Left hindlimb (tissue), 1 donor: ENCODE measurements around the gene DGCR8.
A peak's percentile ranks its signal among the peaks of the same experiment; 100 is the strongest.

Experiments used
- DNase-seq: peaks from one replicate; pipeline ENCODE4 v3.0.0-alpha.2; 2018

DGCR8 gene

DNA sequence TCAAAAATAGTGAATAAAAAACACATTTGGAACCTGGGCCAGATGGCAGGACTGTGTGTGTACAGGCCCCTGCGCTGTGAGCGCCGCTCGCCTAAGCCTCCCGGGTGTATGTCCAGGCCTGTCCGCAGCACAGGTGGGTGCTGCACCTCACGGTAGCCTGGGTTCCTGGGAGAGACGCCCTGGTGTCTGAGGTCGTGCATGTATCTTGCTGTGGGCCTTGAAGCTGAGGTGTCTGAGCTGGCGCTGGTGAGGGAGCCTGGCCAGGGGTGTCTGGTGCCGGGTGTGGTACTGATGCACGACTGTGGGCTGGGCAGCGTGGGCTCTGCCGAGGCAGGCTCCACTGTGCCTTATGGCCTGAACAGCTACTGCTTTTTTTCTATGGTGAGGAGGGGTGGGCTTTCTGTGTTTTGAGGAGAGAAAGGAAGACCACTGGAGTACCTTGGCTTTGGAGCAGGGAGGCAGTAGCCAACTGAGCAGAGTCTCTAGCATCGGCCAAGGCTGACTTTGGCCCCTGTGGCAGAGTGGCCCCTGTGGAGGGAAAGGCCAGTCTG lies 47.4 kb downstream of the DGCR8 start:
- DNase-seq, result no peak

DNA sequence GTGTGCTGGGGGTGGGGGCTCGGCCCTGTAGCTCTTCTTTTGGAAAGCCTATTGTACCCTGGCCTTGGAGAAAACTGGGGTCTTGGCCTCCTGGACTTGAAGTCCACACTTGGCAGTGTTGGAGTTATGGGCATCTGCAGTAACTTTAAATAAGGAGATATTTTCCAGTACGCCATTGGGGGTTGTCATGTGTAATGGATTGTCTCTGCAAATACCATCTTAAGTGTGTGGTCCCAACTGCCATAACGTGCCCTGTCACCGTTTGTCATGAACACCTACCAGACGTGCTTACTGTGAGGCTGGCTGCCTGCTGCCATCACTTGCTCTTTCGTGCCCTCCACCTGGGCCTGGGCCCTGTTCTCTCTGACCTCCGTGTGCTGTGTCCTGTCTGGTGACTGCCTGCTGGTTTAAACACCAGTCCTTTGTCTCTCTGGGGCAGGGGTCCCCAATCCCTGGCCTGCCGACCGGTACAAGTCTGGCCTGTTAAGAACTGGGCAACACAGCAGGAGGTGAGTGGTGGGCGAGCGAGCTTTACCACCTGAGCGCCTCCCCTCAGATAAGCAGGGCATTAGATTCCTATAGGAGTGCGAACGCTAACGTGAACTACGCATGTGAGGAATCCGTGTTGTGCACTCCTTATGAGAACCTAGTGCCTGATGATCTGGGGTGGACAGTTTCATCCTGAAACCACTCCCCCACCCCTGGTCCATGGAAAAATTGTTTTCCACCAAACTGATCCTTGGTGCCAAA lies 48.0 kb downstream of the DGCR8 start:
- DNase-seq, result no peak

DNA sequence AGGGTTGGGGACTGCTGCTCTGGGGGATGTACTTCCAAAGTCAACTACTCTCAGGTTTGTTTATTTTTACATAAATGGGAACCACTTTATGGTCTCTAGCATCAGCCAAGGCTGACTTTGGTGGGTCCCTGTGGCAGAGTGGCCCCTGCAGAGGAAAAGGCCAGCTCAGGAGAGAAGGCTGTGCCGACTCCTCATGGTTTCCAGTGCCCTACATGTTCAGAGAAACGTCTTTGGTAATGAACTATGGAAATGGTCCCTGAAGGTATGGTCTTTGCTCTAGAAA lies 48.5 kb downstream of the DGCR8 start:
- DNase-seq, result no peak

DNA sequence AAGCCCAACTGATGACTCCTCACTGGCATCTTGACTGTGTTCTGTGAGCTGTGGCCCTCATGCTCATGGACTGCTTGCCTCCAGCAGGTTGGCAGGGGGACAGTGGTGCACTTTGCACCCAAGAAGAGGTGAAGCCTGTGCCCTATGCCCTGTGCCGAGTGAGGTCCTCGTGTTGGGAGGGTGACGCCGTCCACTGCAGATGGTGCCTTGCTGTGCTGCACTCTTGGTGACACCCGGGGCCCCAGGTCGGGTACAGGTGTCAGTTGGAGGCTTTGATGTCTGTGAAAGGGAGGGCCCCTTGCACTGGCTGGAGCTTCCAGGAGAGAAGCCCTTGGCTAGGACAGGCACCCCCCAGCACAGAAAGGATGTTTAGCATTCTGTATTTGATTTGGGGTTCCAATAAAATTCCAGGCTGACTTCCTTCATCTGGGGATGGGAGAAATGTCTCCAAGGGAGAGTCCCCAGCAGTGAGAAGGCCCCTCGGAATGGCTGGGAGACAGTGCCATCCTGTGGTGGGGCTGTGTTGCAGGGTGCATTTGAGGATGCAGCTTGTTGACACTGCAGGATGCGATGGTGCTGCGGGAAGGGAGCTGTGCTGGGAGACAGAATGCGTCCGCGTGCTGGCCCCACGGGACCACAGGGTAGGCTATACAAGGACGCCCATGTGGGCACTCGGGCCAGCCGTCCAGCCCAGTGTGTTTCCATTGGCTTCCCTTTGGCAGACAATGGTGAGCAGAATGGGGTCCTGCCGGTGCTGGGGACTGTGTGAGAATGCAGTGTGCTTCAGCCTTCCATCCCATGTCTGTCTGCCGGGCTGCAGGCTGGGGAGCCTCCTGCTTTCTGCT lies 49.1 kb downstream of the DGCR8 start:
- DNase-seq, result no peak

DNA sequence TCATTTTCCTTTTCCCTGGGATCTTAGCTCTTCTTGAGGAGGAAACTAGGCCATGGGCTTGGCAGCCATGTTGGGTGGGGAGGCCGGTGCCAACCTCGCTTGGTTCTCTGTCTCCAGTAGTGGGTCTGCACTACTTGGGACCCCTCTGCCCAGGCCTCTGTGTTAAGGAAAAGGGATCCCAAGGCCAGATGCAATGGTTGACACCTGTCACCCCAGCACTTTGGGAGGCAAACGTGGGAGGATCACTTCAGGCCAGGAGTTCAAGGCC lies 49.6 kb downstream of the DGCR8 start:
- DNase-seq, result no peak

DNA sequence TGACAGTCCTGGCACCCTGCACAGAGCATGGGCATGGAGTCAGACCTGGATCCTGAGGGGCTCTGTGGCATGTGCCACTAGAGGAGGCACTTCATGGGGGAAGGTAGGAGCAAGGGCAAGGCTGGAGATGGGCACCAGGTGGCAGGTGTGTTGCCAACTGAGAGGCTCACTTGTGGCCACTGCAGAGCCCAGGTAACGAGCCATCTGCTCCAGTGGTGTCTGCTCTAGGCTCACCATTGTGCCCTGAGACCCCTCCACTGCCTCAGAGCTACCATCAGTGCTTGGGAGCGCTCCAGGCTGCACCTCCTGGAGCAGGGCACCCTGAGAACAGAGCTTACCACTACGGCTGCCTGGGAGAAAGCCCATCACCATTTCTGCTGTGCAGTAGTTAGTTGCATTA lies 50.3 kb downstream of the DGCR8 start:
- no peak for DNase-seq

DNA sequence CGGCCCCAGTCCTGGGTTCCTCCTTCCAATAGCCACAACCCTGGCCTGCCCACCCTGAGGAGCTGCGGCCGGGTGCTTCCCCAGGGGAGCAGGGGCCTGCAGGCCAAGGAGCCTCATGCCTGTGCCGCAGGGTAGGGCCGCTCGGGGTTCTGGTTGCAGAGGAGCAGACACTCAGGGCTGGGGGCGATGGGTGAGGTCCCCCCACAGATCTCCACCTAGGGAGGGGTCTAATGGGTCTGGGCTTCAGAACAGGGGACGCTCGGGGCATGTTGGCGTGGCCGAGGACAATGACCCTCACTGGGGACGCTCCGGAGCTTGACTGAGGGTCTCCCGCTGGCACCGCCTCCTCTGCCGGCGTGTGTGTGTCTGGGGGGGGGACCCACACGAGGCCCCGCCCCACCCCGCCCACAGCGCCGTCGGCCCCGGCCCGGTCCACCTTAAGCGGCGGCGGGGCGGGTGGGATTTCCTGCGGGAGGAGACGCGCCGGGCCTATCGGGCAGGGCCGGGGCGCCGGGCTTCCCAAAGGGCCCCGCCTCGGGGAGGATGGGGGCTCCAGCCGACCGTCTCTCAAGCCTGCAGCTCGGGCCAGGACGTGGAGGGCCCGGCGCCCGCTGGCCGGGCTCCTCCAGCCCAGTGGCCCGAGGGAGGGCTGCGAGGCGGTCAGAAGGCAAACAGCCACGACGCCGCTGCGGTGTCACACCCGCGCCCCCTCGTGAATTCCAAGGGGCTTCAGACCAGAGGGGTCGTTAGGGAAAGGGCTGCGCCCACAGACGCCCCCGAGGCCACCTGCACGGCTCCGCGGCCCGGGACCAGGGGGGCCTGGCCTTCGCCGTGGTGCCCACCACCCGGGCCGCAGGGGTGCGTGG lies 50.9 kb downstream of the DGCR8 start:
- DNase-seq, result peak; percentile 87

DNA sequence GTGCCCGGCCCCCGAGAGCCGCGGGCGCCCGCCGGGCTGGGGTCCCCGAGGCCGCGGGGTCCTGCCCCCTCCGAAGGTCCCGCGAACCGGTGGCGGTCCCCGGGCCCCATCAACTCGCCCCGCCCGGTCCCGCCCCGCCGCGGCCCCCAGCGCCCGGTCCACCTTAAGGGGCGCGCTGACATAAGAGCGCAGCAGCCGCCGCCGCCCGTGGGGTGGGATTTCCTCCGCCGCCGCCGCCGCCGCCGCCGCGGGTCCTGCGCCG lies 51.5 kb downstream of the DGCR8 start, which contains the start of gene ZDHHC8:
Gene ZDHHC8, plus strand, starts transcription at position 208 of the 262 bp plus-strand sequence. CDS start 144 bp downstream, outside the sequence.
- peak; percentile 67 for DNase-seq

DNA sequence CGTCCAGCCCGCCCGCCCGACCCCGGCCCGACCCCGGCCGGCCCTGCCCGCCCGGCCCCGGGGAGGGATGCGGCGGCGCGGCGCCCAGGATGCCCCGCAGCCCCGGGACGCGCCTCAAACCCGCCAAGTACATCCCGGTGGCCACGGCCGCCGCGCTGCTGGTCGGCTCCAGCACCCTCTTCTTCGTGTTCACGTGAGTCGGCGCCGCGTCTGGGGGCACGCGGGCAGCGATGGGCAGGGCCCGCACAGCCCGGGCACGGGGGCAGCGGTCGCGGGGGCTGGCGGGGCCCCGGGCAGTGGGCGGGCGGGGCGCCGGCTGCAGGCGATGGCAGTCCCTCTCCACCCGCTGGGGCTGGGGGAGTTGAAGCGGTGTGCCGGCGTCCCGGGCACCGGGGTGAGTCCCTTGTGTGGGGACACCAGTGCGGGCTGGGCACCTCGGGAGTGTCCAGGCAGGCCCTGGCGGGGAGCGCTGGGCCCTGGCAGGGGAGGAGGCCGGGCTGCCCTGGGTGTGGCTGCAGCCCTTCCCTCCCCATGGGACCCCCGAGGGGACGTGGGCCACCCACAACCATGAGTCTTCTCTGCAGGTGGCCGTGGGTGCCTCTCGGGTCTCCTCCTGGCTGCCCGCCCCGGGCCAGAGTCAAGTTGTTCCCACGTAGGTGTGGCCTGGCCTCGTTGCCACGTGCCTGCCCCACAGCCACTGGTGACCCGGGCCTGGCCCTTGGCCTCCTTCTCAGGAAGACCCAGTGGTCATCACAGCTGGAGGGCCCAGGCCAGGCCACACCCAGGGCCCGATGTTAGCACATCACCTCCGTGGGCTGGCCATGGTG lies 52.0 kb downstream of the DGCR8 start:
- DNase-seq, result no peak

DNA sequence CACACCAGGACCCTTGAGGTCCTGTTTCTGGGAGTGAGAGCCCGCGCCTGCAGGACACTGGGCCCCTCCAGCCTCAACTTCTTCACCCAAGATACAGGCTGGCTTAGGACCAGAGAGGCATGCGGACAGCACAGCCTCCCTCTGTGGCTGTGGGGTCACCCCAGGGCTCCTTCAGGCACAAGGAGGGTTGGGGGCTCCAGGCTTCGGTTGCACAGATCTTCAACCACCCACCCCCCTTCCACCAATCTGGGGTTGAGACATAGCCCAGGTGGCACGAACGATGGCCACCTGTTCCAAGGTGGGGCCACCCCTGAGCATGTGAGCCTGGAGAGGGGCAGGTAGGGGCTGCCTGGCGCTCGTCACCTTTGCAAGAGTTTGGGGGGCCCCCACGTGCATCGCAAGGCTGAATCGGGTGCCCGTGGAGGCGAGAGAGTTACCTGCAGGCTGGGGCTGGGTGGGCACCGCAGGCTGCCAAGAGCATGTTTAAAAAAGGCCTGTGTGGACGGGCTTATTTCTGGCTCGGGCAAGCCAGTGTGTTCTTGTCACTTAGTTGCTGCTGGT lies 52.7 kb downstream of the DGCR8 start:
- no peak for DNase-seq

DNA sequence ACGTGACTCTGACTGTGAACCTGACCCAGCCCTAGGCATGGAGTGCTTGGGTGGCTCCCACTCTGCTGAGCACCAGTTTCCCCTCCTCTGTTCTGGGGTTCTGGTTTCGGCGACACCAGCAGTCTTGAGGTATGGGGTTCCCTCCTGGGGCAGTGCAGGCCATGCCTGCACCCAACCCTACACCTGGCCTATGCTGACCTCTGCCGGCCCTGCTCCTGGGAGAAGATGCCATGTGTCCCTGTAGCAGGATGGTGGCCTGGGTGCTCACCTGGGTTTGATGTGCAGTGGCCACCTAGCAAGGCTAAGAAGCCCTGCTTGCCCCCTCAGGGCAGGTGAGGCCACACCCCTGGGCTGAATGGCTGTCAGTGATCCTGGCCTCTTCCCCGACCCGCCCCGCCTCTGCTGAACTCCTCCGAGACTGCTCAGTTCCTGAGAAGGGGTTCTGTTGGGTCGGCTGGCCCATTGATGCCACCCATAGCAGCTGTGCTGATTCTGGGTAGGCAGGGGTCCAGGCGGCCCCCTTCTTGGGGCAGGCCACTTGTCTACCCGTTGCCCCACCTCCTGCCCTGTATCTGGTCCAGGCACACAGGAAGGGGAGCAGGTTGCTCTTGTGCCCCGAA lies 54.0 kb downstream of the DGCR8 start:
- no peak for DNase-seq

DNA sequence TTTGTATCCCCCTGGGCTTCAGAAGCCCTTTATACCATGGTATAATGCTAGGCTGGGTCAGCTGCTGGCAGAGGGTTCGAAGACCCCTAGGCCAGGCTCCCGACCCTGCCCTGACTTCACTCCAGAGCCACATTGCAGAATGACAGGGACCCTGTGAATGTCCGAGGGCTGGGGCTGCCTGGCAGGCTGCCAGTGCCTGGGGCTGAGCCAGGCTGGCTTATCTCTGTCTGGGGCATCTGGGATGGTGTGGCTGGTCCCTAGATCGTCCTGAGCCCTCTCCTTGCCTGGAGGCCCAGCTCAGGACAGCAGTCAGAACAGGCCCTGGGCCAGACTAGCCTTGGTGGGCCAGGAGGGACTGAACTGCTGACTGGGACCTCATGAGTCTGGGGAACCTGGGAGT lies 55.2 kb downstream of the DGCR8 start:
- DNase-seq, result no peak

DNA sequence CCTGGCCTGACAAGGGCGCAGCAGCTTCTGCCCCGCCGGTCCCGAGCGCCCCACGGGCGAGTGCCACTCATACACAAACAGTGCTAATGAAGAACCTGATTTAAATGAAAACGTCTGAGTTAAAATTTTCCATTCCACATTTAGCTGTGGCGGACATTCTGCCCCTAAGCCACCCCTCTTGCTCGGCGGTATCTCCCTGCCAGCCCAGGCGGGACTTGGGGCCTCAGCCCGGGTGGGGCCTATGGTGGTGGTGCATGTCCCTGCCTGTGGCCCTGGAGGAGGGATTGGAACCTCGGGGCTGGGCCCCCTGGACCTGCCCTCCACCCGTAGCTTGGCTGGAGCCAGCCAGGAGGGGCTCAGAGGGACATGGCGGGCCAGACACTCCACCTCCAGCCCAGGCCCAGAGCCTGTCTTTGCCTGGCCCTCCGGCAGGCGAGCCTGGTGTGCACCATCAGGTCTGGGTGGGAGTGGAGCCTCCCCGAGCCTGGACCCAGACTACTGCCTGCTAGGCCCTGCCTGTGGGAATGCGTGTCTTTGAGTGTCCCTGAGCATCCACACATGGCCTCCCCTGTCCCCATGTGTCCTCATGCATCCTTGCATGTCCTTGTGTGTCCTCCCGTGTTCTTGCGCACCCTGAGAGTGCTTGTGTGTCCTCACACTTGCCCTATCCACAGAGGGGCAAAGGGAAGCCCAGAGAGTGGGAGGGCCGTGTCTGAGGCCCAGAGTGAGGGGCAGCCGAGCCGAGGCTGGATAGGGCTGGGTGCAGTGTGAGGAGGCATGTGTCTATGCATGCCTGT lies 56.0 kb downstream of the DGCR8 start:
- DNase-seq, result no peak

DNA sequence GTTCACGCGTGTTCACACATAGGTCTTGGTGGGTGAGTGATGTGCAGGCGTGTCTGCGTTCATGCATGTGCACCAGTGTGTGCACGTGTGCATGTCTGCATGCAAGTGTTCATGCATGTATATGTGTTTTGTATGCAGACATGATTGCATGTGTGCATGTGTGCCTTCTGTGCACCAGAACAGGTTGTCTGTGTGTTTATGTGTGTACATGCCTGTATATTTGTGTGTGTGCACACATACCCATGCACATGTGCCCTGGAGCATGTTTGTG lies 56.5 kb downstream of the DGCR8 start:
- no peak for DNase-seq

DNA sequence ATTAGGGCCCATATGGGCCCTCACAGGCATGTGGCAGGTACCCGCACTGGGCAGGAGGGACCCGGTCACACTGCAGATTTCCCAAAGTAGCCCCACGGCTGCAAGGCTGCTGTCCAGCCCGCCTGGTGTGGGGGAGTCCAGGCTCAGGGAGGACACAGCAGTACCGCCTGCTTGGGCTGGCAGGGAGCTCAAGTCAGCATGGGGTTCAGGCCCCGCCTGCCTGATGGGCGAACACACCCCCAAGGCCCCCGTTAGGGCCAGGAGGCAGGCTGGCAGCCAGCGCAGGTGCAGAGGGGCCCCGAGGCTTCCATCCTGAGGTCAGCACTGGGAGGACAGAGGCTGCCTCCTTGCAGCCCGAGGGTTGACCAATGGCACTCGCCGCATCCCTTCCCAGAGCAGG lies 57.1 kb downstream of the DGCR8 start:
- no peak for DNase-seq

DNA sequence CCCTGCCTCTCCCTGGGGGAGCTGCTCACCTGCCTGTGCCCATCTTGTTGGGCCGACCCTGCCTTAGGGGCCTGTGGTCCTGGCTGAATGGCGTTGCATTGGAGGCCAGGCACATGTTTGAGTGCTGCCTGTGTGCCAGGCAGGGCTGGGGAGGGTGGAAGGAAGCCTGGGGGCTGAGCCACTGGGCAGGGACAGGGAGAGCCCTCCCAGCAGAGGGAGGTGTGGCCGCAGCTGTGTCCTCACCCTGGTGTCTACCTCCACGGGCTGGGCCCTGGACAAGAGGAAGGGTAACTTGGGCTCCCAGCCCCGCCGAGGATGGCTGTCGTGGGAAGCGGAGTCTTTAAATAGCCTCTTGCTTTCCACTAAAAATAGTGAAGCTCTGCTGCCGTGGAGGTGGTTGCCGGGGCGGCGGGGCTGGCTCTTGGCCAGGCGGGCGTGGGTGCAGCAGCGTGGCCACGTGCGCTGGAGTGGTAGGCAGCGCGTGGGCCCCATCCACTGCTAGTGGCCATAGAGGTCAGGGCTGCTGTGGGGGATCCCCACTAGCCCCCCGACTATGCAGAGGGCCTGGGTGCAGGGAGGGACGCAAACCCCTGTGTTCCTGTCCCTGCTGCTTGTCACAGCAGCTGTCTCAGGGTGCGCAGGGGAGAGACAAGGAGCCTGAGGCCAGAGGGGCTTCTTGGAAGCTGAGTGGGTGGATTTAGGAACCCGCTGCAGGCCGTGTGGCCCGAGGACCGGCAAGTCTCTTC lies 57.8 kb downstream of the DGCR8 start:
- DNase-seq, result no peak

DNA sequence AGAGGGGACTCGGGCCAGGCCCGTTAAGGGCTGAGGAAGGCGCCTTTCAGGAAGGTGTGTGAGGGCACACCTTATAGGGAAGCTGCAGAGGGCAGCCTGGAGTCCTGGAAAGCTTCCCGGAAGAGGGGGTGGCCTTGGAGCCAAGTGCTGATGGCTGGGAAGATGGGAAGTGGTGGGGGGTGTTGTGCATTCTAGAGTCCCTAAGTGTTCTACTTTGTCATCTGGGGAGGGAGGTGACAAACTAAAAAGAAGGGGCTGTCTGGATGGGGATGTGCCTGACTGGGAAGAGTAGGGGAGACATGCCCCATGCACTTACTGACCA lies 58.3 kb downstream of the DGCR8 start:
- DNase-seq, result no peak

DNA sequence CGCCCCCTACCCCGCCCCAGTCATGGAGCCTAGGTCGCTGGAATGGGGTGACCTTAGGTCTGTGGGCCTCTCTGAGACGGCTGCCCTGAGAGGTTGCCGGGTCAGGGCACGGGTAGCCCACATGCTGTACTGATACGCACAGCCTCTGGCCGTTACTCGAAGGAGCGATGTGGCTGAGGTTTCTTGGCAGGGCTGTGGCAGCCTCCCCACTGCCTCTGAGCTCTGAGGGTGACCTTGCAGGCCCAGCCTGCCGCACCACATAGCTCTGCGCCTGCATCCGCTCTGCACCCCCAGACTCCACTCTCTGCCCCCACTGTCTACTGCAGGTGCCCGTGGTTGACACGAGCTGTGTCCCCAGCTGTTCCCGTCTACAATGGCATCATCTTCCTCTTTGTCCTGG lies 58.8 kb downstream of the DGCR8 start:
- no peak for DNase-seq

DNA sequence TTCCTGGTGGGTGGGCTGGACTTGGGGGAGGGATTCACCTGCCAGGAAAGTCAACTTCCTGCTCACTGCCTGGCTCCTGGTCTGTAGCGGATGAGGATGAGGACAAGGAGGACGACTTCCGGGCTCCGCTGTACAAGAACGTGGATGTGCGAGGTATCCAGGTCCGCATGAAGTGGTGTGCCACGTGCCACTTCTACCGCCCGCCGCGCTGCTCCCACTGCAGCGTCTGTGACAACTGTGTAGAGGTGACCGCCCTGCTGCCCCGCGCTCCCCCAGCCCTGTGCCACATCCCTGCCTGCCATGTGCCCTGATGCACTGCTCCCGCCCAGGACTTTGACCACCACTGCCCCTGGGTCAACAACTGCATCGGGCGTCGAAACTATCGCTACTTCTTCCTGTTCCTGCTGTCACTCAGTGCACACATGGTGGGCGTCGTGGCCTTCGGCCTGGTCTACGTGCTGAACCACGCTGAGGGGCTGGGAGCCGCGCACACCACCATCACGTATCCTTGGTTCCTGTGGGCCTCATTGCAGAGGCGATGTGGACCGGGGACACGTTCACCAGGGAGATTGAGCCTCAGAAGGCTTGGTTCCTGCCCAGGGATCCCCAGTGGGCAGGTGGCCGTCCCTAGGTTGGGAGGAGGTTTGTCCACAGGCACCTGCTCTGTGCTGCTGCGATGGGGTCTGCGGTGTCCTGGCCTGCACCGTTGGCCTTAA lies 59.5 kb downstream of the DGCR8 start:
- DNase-seq, result no peak

DNA sequence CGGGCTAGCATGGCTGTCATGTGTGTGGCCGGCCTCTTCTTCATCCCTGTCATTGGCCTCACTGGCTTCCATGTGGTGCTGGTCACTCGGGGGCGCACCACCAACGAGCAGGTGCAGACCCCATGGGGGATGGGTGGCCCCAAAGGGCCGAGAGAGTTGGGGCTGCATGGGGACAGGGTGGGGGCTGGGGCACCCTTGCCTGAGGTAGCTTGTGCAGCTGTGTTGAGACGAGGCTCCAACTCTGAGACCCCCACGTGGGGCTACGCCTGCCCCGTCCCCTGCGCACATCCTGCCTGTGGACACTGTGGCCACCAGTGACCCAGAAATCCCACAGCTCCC lies 60.0 kb downstream of the DGCR8 start:
- no peak for DNase-seq
